ENCODE data around the gene RSPH9.

The RSPH9 gene

GRCh38 chr6:43680308-43681200 lies 35.7 kb downstream of the RSPH9 start:
- Histone ChIP-seq H3K9me2 (replicated peaks; ENCODE audit: control insufficient read depth, low read length) (no peaks in the 10 kb centered on the region), H3K9me3 (ENCODE audit: control insufficient read depth, insufficient read depth, low read length) (no peaks in the 10 kb centered on the region), H3K36me3 (ENCODE audit: control insufficient read depth, low read length) (peaks cover 87% of the 10 kb centered on the region), H3K27ac (ENCODE audit: low read depth, low read length) (no peak overlapping the region), H4K20me1 (ENCODE audit: control insufficient read depth, insufficient read depth, low read depth, low read length) (peaks cover 11% of the 10 kb centered on the region), H3K4me2 (ENCODE audit: low read length) (no peak overlapping the region), H3K27me3 (ENCODE audit: control insufficient read depth, low read length) (no peaks in the 10 kb centered on the region), H3K4me1 (ENCODE audit: control insufficient read depth, low read length) (peaks cover 25% of the 10 kb centered on the region), H3F3A (ENCODE audit: control insufficient read depth, insufficient read depth) (peaks cover 9% of the 10 kb centered on the region), H3K79me2 (ENCODE audit: control insufficient read depth, low read length) (peaks cover 51% of the 10 kb centered on the region), H3K4me3 (ENCODE audit: low read length) (no peak overlapping the region)
- TF ChIP-seq CTCF (IDR thresholded peaks at IDR 0.05; ENCODE audit: low read depth, low read length, poor library complexity, severe bottlenecking), result no peak

GRCh38 chr6:43681303-43681702 lies 36.5 kb downstream of the RSPH9 start:
- Histone ChIP-seq H3K9me2 (replicated peaks; ENCODE audit: control insufficient read depth, low read length) (no peaks in the 10 kb centered on the region), H4K20me1 (ENCODE audit: control insufficient read depth, insufficient read depth, low read depth, low read length) (peaks cover 11% of the 10 kb centered on the region), H3F3A (ENCODE audit: control insufficient read depth, insufficient read depth) (peaks cover 14% of the 10 kb centered on the region), H3K27ac (ENCODE audit: low read depth, low read length) (no peak overlapping the region), H3K79me2 (ENCODE audit: control insufficient read depth, low read length) (peaks cover 59% of the 10 kb centered on the region), H3K36me3 (ENCODE audit: control insufficient read depth, low read length) (peaks cover 89% of the 10 kb centered on the region), H3K9me3 (ENCODE audit: control insufficient read depth, insufficient read depth, low read length) (no peaks in the 10 kb centered on the region), H3K4me1 (ENCODE audit: control insufficient read depth, low read length) (peaks cover 32% of the 10 kb centered on the region), H3K27me3 (ENCODE audit: control insufficient read depth, low read length) (no peaks in the 10 kb centered on the region), H3K4me2 (ENCODE audit: low read length) (no peak overlapping the region), H3K4me3 (ENCODE audit: low read length) (no peak overlapping the region)
- TF ChIP-seq CTCF (IDR thresholded peaks at IDR 0.05; ENCODE audit: low read depth, low read length, poor library complexity, severe bottlenecking) (no peak), EZH2phosphoT487 (IDR thresholded peaks at IDR 0.05; ENCODE audit: borderline replicate concordance, low read length) (no peak)

GRCh38 chr6:43682724-43683429 lies 38.0 kb downstream of the RSPH9 start:
- Histone ChIP-seq H3K4me3 (ENCODE audit: low read length) (no peak overlapping the region), H3F3A (ENCODE audit: control insufficient read depth, insufficient read depth) (peaks cover 14% of the 10 kb centered on the region), H3K27ac (ENCODE audit: low read depth, low read length) (no peak overlapping the region), H3K27me3 (ENCODE audit: control insufficient read depth, low read length) (no peaks in the 10 kb centered on the region), H3K9me3 (ENCODE audit: control insufficient read depth, insufficient read depth, low read length) (no peaks in the 10 kb centered on the region), H3K9me2 (replicated peaks; ENCODE audit: control insufficient read depth, low read length) (no peaks in the 10 kb centered on the region), H3K79me2 (ENCODE audit: control insufficient read depth, low read length) (peaks cover 74% of the 10 kb centered on the region), H3K4me1 (ENCODE audit: control insufficient read depth, low read length) (peaks cover 40% of the 10 kb centered on the region), H3K4me2 (ENCODE audit: low read length) (no peak overlapping the region), H4K20me1 (ENCODE audit: control insufficient read depth, insufficient read depth, low read depth, low read length) (peaks cover 14% of the 10 kb centered on the region), H3K36me3 (ENCODE audit: control insufficient read depth, low read length) (peaks cover 73% of the 10 kb centered on the region)
- TF ChIP-seq EZH2phosphoT487 (IDR thresholded peaks at IDR 0.05; ENCODE audit: borderline replicate concordance, low read length), result no peak
- TF ChIP-seq CTCF (IDR thresholded peaks at IDR 0.05; ENCODE audit: low read depth, low read length, poor library complexity, severe bottlenecking), result no peak

Measured in DOHH2 (cell line).